ENCODE data around the gene TNS3. TPM values are rescaled to one million over a fixed set of nuclear protein-coding genes. Genes with fewer than 3 reads are reported as not detected.

Gene TNS3
- total RNA-seq (2021) = 9.2 and 9.5 TPM in 2 replicates
- long read RNA-seq, full-length matches to known transcripts = 1 of 12 reads
- long read RNA-seq, partial matches to known transcripts = 6 of 12 reads
- long read RNA-seq, other reads (novel, unspliced or antisense) = 5 of 12 reads

DNA sequence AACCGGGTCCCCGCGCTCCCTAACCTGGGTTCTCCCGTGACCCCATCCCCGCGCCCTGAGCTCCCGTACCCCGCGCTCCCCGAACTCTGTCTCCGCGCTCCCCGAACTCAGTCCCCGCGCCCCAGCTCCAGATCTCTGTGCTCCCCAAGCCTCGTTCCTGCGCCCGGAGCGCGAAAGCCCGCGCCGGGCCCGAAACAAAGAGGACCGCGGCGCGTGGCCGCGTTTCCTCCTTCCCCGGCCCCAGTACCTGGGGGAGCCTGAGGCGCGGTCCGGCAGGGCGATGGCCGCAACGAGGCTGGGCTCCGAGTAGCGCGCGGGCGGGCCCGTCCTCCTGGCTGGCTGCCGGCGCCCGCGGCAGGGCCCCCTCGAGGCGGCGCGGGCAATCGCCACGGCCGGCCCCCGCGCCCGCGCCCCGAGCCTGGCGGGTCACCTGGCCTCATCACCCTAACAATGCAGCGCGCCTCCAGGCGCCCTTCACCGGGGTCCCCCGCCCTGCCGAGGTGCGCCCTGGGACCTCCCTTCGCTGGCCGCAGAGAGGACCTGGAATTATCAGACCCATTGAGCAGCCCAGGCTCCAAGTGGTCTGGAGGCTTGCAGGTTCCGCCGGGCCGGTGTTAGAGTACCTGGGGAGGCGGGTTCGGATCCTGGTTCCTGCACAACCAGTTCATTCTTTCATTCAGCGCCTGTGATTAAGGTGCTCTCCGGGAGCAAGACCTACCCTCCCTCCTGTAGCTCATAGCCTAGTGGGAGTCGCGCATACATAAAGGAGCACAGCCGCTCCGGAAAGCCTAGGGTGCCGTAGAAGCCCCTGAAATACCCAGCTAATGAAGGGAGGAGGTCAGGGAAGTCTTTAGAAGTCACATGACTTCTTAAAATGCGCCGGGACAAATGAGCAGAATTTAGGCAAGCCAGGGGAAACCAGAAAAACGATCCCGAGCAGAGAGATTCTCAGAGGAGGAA, at the start of gene TNS3:
TSS of gene TNS3 (minus strand) at position 308 of the 960 bp plus-strand sequence. CDS start 142,475 bp downstream, outside the sequence.
- H3K4me2 ChIP-seq (ENCODE audit: insufficient read depth, insufficient read length, low read length) = peak within 1 kb of the TSS; percentile 65

More for the DNA sequence above, at the start of gene TNS3:
- H3K4me1 Mint-ChIP-seq = peaks cover 46 to 47% of the 10 kb centered on the region in 2 experiments
- H3K18ac ChIP-seq (ENCODE audit: insufficient read length, low read depth, low read length) = peak within 1 kb of the TSS; percentile 90
- no CpG with 5 or more reads among the region's 85 CpGs for WGBS (ENCODE audit: extremely low coverage, insufficient read length, low lambda C conversion rate)
- H3K27ac ChIP-seq (ENCODE audit: insufficient read length, low read depth, low read length) = no peak within 1 kb of the TSS
- no peaks in the 10 kb centered on the region; the same call in 1 of the 2 replicates for H3K4me1 ChIP-seq (ENCODE audit: insufficient read depth, low read length)
- no peak within 1 kb of the TSS for H2AFZ ChIP-seq (ENCODE audit: low read length)
- no peak within 1 kb of the TSS for H2BK120ac ChIP-seq (ENCODE audit: low read depth, low read length, poor library complexity, severe bottlenecking)
- peaks cover 58% of the 10 kb centered on the region for H3K27me3 Mint-ChIP-seq (ENCODE audit: low read depth)
- no peaks in the 10 kb centered on the region for H3K9me3 ChIP-seq (ENCODE audit: control insufficient read depth, low read depth, low read length)
- peaks cover 4% of the 10 kb centered on the region; the same call in 1 of the 2 replicates for H3K27me3 ChIP-seq (ENCODE audit: insufficient read depth, low read length)
- H2BK20ac ChIP-seq (ENCODE audit: low read depth, low read length, poor library complexity, severe bottlenecking) = no peak within 1 kb of the TSS
- TF ChIP-seq, protein P1, sequence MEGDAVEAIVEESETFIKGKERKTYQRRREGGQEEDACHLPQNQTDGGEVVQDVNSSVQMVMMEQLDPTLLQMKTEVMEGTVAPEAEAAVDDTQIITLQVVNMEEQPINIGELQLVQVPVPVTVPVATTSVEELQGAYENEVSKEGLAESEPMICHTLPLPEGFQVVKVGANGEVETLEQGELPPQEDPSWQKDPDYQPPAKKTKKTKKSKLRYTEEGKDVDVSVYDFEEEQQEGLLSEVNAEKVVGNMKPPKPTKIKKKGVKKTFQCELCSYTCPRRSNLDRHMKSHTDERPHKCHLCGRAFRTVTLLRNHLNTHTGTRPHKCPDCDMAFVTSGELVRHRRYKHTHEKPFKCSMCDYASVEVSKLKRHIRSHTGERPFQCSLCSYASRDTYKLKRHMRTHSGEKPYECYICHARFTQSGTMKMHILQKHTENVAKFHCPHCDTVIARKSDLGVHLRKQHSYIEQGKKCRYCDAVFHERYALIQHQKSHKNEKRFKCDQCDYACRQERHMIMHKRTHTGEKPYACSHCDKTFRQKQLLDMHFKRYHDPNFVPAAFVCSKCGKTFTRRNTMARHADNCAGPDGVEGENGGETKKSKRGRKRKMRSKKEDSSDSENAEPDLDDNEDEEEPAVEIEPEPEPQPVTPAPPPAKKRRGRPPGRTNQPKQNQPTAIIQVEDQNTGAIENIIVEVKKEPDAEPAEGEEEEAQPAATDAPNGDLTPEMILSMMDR (conservative IDR thresholded peaks at IDR 0.05) = peak; percentile 37; the same call in 2 of the 3 replicates
- no peak within 1 kb of the TSS for H3T11ph ChIP-seq (ENCODE audit: low read length)
- H4K5ac ChIP-seq (ENCODE audit: insufficient read length, low read depth, low read length) = no peak within 1 kb of the TSS
- peak within 1 kb of the TSS; percentile 75 to 89 for H3K4me3 Mint-ChIP-seq
- H3K23me2 ChIP-seq (ENCODE audit: insufficient read length, low read depth, low read length, poor library complexity, severe bottlenecking) = peaks cover 12% of the 10 kb centered on the region
- no peak within 1 kb of the TSS for H2AK5ac ChIP-seq (ENCODE audit: insufficient read length, low read length)
- H4K91ac ChIP-seq (ENCODE audit: insufficient read length, low read depth, low read length) = no peak within 1 kb of the TSS
- no peaks in the 10 kb centered on the region for H3K79me1 ChIP-seq (ENCODE audit: insufficient read depth, low read depth, low read length, poor library complexity, severe bottlenecking)
- H3K4ac ChIP-seq (ENCODE audit: low read depth, low read length) = no peak within 1 kb of the TSS; the same call in 1 of the 2 replicates
- H2BK5ac ChIP-seq (ENCODE audit: insufficient read length, low read length) = no peak within 1 kb of the TSS
- no peak within 1 kb of the TSS for H2BK12ac ChIP-seq (ENCODE audit: insufficient read length, low read depth, low read length)
- peaks cover 6% of the 10 kb centered on the region in 2 experiments for H3K9me3 Mint-ChIP-seq
- H4K20me1 ChIP-seq (ENCODE audit: control insufficient read depth, insufficient read depth, insufficient read length) = no peaks in the 10 kb centered on the region
- peaks cover 0 to 18% (median 0%) of the 10 kb centered on the region in 3 experiments; a peak in 2 of 7 replicates for H3K36me3 Mint-ChIP-seq (ENCODE audit: insufficient read depth in 1 of 3, low read depth in 3 of 3)
- no peak within 1 kb of the TSS for H3K56ac ChIP-seq (ENCODE audit: insufficient read length, low read depth, low read length)
- no peak within 1 kb of the TSS for H4K8ac ChIP-seq (replicated peaks; ENCODE audit: insufficient read length, low read depth, low read length)
- peak within 1 kb of the TSS in 1 of 3 experiments; percentile 82; a peak in 1 of 7 replicates for H3K27ac Mint-ChIP-seq
- no peak within 1 kb of the TSS for H3K23ac ChIP-seq (ENCODE audit: insufficient read length, low read depth, low read length)
- H3K79me2 ChIP-seq (ENCODE audit: insufficient read depth, low read length) = no peaks in the 10 kb centered on the region
- H3K14ac ChIP-seq (ENCODE audit: insufficient read depth, low read length) = peak within 1 kb of the TSS; percentile 85
- H3K9ac ChIP-seq (ENCODE audit: extremely low read depth, insufficient read length, low read length) = peak within 1 kb of the TSS; percentile 40
- DNase-seq = peak; percentile 66
- no peak within 1 kb of the TSS; the same call in 1 of the 2 replicates for H2BK15ac ChIP-seq (ENCODE audit: low read depth, low read length)
